HG02610 (cell line): ENCODE measurements around the gene TNKS2.
"Not testable (repeated sequence)": the region's sequence is repeated elsewhere in the genome, so short reads cannot be mapped to it uniquely, and the experiment has no call there.

Experiments used
- ATAC-seq: cut with Tn5 transposase; IDR thresholded peaks from one replicate; pipeline ENCODE4 v1.9.1; 2021; ENCODE audit warnings: mild to moderate bottlenecking, moderate library complexity; ENCODE audit not compliant: unreplicated experiment

The TNKS2 gene

DNA sequence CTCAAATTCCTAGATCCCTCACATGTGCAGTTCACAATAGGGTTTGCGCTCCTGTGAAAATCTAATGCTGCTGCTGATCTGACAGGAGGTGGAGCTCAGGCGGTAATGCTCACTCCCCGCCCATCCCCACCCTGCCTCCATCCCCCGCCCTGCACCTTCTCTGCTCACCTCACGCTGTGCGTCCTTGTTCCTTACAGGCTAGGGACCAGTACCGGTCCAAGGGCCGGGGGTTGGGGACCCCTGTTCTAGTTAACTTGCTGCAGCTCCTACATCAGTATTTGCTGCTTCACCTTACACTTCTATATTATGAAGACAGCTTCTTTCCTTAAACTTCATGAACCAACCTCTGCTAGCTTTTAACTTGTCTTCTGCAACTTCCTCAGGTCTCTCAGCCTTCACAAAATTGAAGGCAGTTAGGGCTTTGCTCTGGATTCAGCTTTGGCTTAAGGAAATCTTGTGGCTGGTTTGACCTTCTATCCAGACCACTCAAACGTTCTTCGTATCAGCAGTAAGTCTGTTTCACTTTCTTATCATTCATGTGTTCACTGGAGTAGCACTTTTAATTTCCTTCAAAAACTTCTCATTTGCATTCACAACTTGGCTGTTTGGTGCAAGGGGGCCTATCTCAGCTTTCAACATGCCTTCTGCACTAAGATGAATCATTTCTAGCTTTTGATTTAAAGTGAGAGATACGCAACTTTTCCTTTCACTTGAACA is 1.7 kb upstream of the TNKS2 start:
- ATAC-seq = peak; percentile 43

- ATAC-seq = no peak
These were observed 1.1 kb upstream of the TNKS2 start for GRCh38 chr10:91797048-91797690.

GRCh38 chr10:91798649-91799611 is 704 bp downstream of the TNKS2 start:
- peak; percentile 40 for ATAC-seq

GRCh38 chr10:91799612-91799975 is 1.4 kb downstream of the TNKS2 start:
- ATAC-seq = no peak

- ATAC-seq = no peak
These were observed 2.0 kb downstream of the TNKS2 start for GRCh38 chr10:91800182-91800581.

DNA sequence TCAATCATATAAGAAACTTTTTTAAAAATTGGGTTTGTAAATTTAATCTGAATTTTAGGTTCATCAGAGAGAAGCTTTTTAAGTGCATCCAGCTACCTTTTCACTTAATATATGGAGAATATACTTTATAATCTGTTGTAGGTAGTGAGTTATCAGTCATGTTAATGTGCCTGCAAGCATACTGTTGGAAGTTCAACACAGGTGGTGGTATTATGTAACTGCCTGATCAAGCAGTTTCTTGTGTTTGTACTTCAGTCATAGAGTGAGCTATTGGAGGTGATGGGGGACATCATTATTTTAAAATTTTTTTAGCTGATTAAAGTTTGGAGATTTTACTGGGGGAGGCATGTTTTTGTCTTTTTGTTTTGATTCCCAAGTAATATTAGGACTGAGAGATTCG is 2.5 kb downstream of the TNKS2 start:
- no peak for ATAC-seq

GRCh38 chr10:91803386-91804125 is 5.3 kb downstream of the TNKS2 start:
- no peak for ATAC-seq

- ATAC-seq = no peak
These were observed 5.9 kb downstream of the TNKS2 start for GRCh38 chr10:91804126-91804510.

- ATAC-seq = no peak
These were observed 7.0 kb downstream of the TNKS2 start for GRCh38 chr10:91805110-91805838.

DNA sequence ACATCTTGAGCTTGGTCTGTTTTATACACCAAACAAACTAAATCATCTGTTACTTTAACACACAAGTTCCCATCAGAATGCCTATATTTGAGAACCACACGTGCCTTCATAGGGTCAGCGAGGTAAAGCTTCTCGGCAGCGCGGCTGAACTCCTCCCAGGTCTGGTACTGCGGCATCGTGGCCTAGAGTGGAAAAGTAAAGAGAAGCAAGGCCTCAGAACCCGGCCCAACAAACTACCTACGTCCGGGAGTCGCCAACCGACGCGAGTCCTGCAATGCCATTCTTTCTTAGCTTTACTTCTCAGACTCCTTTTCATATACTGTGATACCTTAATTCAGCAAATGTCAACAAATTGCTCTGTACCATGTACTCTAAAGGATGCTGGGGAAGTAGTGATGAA is 9.0 kb downstream of the TNKS2 start:
- not testable (repeated sequence) for ATAC-seq

DNA sequence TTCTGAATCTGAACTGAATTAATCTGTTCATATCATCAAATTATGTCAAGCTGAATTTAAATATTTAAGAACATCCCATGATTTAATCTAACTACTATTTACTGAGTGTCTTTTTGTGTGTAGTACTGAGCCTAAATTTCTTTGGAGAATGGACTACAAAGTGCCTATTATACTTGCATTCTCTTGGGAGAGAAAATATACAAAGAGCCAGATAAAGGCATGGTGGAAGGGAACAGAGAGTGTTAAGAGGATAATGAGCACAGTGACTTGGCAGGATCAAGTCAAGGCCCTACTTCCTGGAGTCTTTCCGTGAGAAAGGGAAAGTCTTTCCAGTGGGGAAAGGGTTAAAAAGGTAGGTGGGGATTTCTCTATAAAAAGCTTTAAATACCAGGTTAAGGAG is 15.0 kb downstream of the TNKS2 start:
- ATAC-seq = no peak

DNA sequence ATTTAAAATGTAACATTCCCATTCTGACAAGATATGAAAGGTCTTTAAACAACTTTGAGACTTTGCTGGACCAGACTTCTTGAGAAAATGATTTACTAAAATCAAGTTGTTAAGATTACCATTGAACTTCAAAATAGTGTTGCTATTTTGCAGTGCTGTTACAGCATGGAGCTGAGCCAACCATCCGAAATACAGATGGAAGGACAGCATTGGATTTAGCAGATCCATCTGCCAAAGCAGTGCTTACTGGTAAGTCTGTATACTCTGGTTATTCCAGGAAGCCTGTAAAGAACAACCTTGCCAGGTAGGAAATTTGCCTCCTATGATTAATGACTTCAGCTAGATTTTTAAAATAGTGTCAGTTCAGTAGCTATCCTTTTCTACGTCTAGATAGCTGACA is 18.8 kb downstream of the TNKS2 start:
- ATAC-seq = no peak

- ATAC-seq = no peak
These were observed 21.9 kb downstream of the TNKS2 start for GRCh38 chr10:91820144-91820543.

DNA sequence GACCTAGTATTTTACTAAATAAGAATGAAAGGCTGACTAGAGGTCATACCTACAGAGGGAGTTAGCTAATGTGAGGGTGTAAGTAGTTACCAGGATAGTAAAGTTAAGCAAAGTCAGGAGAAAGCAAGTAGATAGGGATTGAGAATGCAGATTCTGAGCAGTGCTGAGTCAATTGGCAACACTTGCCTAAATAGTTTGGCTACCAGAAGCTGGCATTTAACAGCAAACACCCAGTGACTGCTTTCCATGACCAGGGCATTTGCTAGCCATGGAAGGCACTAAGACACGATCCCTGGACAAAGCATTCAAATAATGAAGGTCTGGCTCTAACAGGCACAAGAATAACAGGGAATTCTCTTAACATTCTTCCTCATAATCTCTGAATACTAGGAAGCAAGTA is 25.9 kb downstream of the TNKS2 start:
- no peak for ATAC-seq

GRCh38 chr10:91829268-91829667 is 31.0 kb downstream of the TNKS2 start:
- ATAC-seq = no peak

DNA sequence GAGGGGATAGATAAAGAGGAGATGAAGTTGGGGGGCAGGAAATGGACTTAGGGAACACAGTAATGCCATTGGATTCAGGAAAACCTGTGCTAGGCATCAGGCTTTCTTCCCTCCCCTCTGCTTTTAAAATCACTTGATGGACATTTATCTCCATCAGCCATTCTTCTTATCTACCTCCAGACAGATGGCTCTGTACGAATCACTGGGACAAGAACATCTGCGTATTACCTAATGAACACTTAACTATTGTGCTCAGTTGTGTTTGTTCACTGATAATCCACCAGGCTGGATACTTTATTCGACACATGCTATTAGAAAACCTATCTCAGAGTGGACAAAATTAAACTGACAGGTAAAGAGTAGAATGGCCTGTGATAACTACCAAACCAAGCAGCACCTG is 40.0 kb downstream of the TNKS2 start:
- no peak for ATAC-seq

GRCh38 chr10:91843083-91843482 is 44.9 kb downstream of the TNKS2 start:
- ATAC-seq = no peak

DNA sequence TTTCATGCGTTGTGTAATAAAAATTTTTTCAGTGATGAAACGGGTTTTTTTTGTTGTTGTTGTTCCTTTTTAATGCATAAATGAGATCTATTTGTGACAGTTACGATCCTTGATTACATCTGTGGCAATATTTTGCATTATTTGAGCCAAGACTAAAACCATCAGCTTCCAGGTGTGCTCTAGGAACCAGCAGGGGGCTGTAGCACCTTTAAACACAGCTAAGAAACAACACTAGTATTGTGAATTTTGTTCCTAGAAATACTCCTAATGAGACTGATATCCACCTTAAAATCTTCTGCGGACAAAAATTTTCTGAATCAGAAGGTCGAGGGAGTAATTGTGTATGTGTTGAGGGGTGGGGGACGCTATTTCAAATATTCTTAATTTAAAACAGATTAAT is 58.4 kb downstream of the TNKS2 start:
- ATAC-seq = no peak

DNA sequence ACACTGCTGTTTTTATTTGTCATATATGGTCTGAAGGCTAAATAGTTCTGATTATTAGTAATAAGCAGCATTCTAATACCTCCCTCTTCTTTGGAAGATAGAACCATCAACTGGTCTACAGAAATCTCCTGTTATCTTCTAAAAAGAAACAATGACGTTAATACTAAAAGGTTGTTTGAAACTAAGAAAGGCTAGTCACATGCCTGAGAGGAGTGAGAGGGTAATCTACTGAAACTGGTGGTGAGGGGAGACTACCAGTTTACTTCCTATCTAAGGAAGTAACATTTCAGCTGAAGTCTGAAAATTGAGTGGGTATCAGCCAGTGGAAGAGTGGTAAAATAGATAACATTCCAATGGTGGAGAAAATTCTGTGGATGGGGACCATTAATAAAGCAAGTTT is 62.7 kb downstream of the TNKS2 start:
- ATAC-seq = no peak

DNA sequence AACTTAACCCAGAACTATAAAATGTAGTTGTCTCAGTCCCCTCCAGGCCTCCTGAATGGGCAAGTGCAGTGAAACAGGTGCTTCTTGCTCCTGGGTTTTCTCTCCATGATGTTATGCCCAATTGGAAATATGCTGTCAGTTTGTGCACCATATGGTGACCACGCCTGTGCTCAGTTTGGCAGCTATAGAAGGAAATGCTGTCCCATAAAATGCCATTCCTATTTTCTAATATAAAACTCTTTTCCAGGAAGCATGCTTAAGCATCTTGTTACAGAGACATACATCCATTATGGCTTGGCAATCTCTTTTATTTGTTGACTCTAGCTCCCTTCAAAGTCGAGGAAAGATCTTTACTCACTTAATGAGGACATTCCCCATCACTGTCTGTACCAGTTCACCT is 65.9 kb downstream of the TNKS2 start:
- no peak for ATAC-seq
